MV-4-11 (cell line): Measurements from ENCODE around the gene MRNIP.
"Not testable (repeated sequence)": the region's sequence is repeated elsewhere in the genome, so short reads cannot be mapped to it uniquely, and the experiment has no call there.

Experiments
- DNase-seq: peaks from one replicate; lab custom pipeline; 2025; lab: John Stamatoyannopoulos, UW

Gene MRNIP

GRCh38 chr5:179792612-179793467 lies 65.8 kb downstream of the MRNIP start:
- peak; percentile 79 for DNase-seq

GRCh38 chr5:179791881-179792611 lies 66.6 kb downstream of the MRNIP start:
- peak; percentile 75 for DNase-seq

GRCh38 chr5:179789278-179789677 lies 69.3 kb downstream of the MRNIP start:
- DNase-seq, result not testable (repeated sequence)

- no peak for DNase-seq
Measured at GRCh38 chr5:179788193-179788854, 70.3 kb downstream of the MRNIP start.
